Right atrium auricular region (tissue), 2 donors: Measurements from ENCODE around the gene TGFBR3. TPM values are rescaled to one million over a fixed set of nuclear protein-coding genes. Genes with fewer than 3 reads are reported as not detected.

Experiments used
- DNase-seq: peaks from one replicate; pipeline ENCODE4 v3.0.0-alpha.2; 2019; ENCODE audit warnings: low spot score
- H3K27ac ChIP-seq, 2 donors: fragments of 200-600 bp; sonication (generic); 1 replicate in 1 of 2; 2 replicates in 1 of 2; pipeline ENCODE4 v1.5.1; 2016 to 2019
- H3K27me3 ChIP-seq, 2 donors: fragments of 200-600 bp; sonication (generic); one replicate each; pipeline versions ENCODE4 v1.5.1 to v1.6.0; 2017 to 2019
- H3K36me3 ChIP-seq: fragments of 200-600 bp; sonication (generic); one replicate; pipeline ENCODE4 v1.5.1; 2016
- H3K4me1 ChIP-seq, 2 donors: fragments of 200-600 bp; sonication (generic); one replicate each; pipeline versions ENCODE4 v1.5.1 to v1.6.0; 2017 to 2019
- H3K4me3 ChIP-seq, 2 donors: fragments of 200-600 bp; sonication (generic); 1 replicate in 1 of 2; 2 replicates in 1 of 2; pipeline ENCODE4 v1.5.1; 2017 to 2019; ENCODE audit warnings: mild to moderate bottlenecking in 1 of 2, moderate library complexity in 1 of 2
- H3K9me3 ChIP-seq, 2 donors: fragments of 200-600 bp; sonication (generic); one replicate each; pipeline ENCODE4 v1.5.1; 2019
- CTCF ChIP-seq, 2 donors: fragments of 200-600 bp; sonication (generic); IDR thresholded peaks; one replicate each; pipeline ENCODE4 v1.5.1; 2019; ENCODE audit warnings: antibody characterized with exemption in 2 of 2
- total RNA-seq, 2 donors: library from RNA; depleted of rRNA; stranded (reverse); fragments of >200 nt; gene quantifications; one replicate each; pipeline ENCODE4 v1.1.0, GENCODE V29; 2016

The TGFBR3 gene
- total RNA-seq, 2 donors from 2014 or later = 40.5 to 64.8 TPM

- Histone ChIP-seq H3K4me1 (peaks cover 0 to 40% of the 10 kb centered on the region in 2 donors), H3K36me3 (no peaks in the 10 kb centered on the region), H3K27me3 (no peaks in the 10 kb centered on the region), H3K4me3 (no peak overlapping the region), H3K9me3 (no peaks in the 10 kb centered on the region), H3K27ac (peak overlapping the region; percentile 62 to 77)
- TF ChIP-seq CTCF (IDR thresholded peaks at IDR 0.05) = no peak
- no peak for DNase-seq
Observed at GRCh38 chr1:91827459-91828321, 58.3 kb downstream of the TGFBR3 start.

GRCh38 chr1:91827087-91827458 is 58.9 kb downstream of the TGFBR3 start:
- no peak for DNase-seq
- H3K27ac ChIP-seq = peak overlapping the region; percentile 62 to 77
- H3K36me3 ChIP-seq = no peaks in the 10 kb centered on the region
- peaks cover 0 to 40% of the 10 kb centered on the region in 2 donors for H3K4me1 ChIP-seq
- H3K27me3 ChIP-seq = no peaks in the 10 kb centered on the region
- no peak for TF ChIP-seq CTCF (IDR thresholded peaks at IDR 0.05)
- H3K9me3 ChIP-seq = no peaks in the 10 kb centered on the region
- H3K4me3 ChIP-seq = no peak overlapping the region

- Histone ChIP-seq H3K4me3 (no peak overlapping the region), H3K9me3 (no peaks in the 10 kb centered on the region), H3K27ac (peak overlapping the region; percentile 62 to 77), H3K27me3 (no peaks in the 10 kb centered on the region), H3K4me1 (peaks cover 0 to 40% of the 10 kb centered on the region in 2 donors), H3K36me3 (no peaks in the 10 kb centered on the region)
- TF ChIP-seq CTCF (IDR thresholded peaks at IDR 0.05) = no peak
- DNase-seq = no peak
Observed at GRCh38 chr1:91826649-91827048, 59.3 kb downstream of the TGFBR3 start.

GRCh38 chr1:91826248-91826647 is 59.7 kb downstream of the TGFBR3 start:
- Histone ChIP-seq H3K27me3 (no peaks in the 10 kb centered on the region), H3K36me3 (no peaks in the 10 kb centered on the region), H3K4me3 (no peak overlapping the region), H3K4me1 (peaks cover 0 to 37% of the 10 kb centered on the region in 2 donors), H3K27ac (peak overlapping the region; percentile 62 to 77), H3K9me3 (no peaks in the 10 kb centered on the region)
- no peak for TF ChIP-seq CTCF (IDR thresholded peaks at IDR 0.05)
- no peak for DNase-seq

- no peak for DNase-seq
- no peaks in the 10 kb centered on the region for H3K9me3 ChIP-seq
- TF ChIP-seq CTCF (IDR thresholded peaks at IDR 0.05) = no peak
- H3K27me3 ChIP-seq = no peaks in the 10 kb centered on the region
- no peak overlapping the region for H3K4me3 ChIP-seq
- H3K36me3 ChIP-seq = no peaks in the 10 kb centered on the region
- H3K27ac ChIP-seq = no peak overlapping the region
- peaks cover 0 to 29% of the 10 kb centered on the region in 2 donors for H3K4me1 ChIP-seq
Observed at GRCh38 chr1:91821126-91821868, 64.7 kb downstream of the TGFBR3 start.
